SK-N-SH treated with all-trans-retinoic acid at 6 μM for 48 hours (cell line): ENCODE data around the gene LHFPL6.

ENCODE experiments used
- ATAC-seq: fragments of 200-7000 bp; cut with Tn5 transposase; 3 replicates; pipeline ENCODE4 v1.9.1; 2020; ENCODE audit warnings: mild to moderate bottlenecking, moderate library complexity
- ARNTL ChIP-seq: fragments of 450-650 bp; formaldehyde crosslinking; IDR thresholded peaks from 2 replicates; pipeline ENCODE4 v1.5.0; 2020; ENCODE audit warnings: low read depth, mild to moderate bottlenecking, moderate library complexity, borderline replicate concordance
- BACH2 ChIP-seq: fragments of 250-450 bp; sonication (Bioruptor Pico); IDR thresholded peaks from 2 replicates; pipeline ENCODE4 v1.9.0; 2021; ENCODE audit warnings: mild to moderate bottlenecking, borderline replicate concordance
- CREB5 ChIP-seq: fragments of 250-450 bp; sonication (Bioruptor Pico); IDR thresholded peaks from 2 replicates; pipeline ENCODE4 v1.5.1; 2020; ENCODE audit warnings: low read depth, mild to moderate bottlenecking, moderate library complexity
- ESRRG ChIP-seq: fragments of 250-450 bp; sonication (Bioruptor Pico); IDR thresholded peaks from 2 replicates; pipeline ENCODE4 v1.6.1; 2021; ENCODE audit warnings: mild to moderate bottlenecking
- GLIS3 ChIP-seq: fragments of 250-450 bp; sonication (Bioruptor Pico); IDR thresholded peaks from 2 replicates; pipeline ENCODE4 v1.5.0; 2020; ENCODE audit warnings: mild to moderate bottlenecking, moderate library complexity
- ISL1 ChIP-seq: fragments of 250-450 bp; sonication (Bioruptor Pico); IDR thresholded peaks from 2 replicates; pipeline ENCODE4 v2.1.2; 2022; ENCODE audit warnings: mild to moderate bottlenecking, moderate library complexity
- OSR1 ChIP-seq: fragments of 250-450 bp; sonication (Bioruptor Pico); IDR thresholded peaks from 2 replicates; pipeline ENCODE4 v1.8.0; 2022; ENCODE audit warnings: moderate library complexity, mild to moderate bottlenecking, inconsistent platforms
- PATZ1 ChIP-seq: fragments of 250-450 bp; sonication (Bioruptor Pico); IDR thresholded peaks from 2 replicates; pipeline ENCODE4 v1.8.0; 2020; ENCODE audit warnings: mild to moderate bottlenecking, moderate library complexity, borderline replicate concordance
- POU6F1 ChIP-seq: fragments of 250-450 bp; sonication (Bioruptor Pico); IDR thresholded peaks from 2 replicates; pipeline ENCODE4 v1.8.0; 2021; ENCODE audit warnings: low read depth, mild to moderate bottlenecking, moderate library complexity, borderline replicate concordance
- RARB ChIP-seq: fragments of 250-450 bp; sonication (Bioruptor Pico); IDR thresholded peaks from 2 replicates; pipeline ENCODE4 v1.8.0; 2021; ENCODE audit warnings: mild to moderate bottlenecking, moderate library complexity
- SNAI2 ChIP-seq: fragments of 250-450 bp; sonication (Bioruptor Pico); IDR thresholded peaks from 2 replicates; pipeline ENCODE4 v1.5.0; 2020; ENCODE audit warnings: mild to moderate bottlenecking, moderate library complexity
- TCF4 ChIP-seq: fragments of 250-450 bp; sonication (Bioruptor Pico); IDR thresholded peaks from 2 replicates; pipeline ENCODE4 v1.8.0; 2021; ENCODE audit warnings: mild to moderate bottlenecking, moderate library complexity, borderline replicate concordance
- TOX ChIP-seq: fragments of 250-450 bp; sonication (Bioruptor Pico); IDR thresholded peaks from 2 replicates; pipeline ENCODE4 v1.8.0; 2021; ENCODE audit warnings: mild to moderate bottlenecking, moderate library complexity, borderline replicate concordance
- ZC3H10 ChIP-seq: fragments of 250-450 bp; sonication (Bioruptor Pico); IDR thresholded peaks from 2 replicates; pipeline ENCODE4 v1.5.1; 2021; ENCODE audit warnings: mild to moderate bottlenecking, moderate library complexity
- ZFP3 ChIP-seq: fragments of 250-450 bp; sonication (Bioruptor Pico); IDR thresholded peaks from 2 replicates; pipeline ENCODE4 v1.5.0; 2020; ENCODE audit warnings: mild to moderate bottlenecking, moderate library complexity
- ZFP30 ChIP-seq: fragments of 450-650 bp; formaldehyde crosslinking; IDR thresholded peaks from 2 replicates; pipeline ENCODE4 v1.5.0; 2022; ENCODE audit warnings: mild to moderate bottlenecking, moderate library complexity
- ZNF565 ChIP-seq: fragments of 450-650 bp; formaldehyde crosslinking; conservative IDR thresholded peaks from 2 replicates; pipeline ENCODE4 v1.5.0; 2020; ENCODE audit warnings: low read depth, mild to moderate bottlenecking, moderate library complexity
- ZNF70 ChIP-seq: fragments of 450-650 bp; formaldehyde crosslinking; IDR thresholded peaks from 2 replicates; pipeline ENCODE4 v1.5.0; 2020; ENCODE audit warnings: mild to moderate bottlenecking, moderate library complexity
- ZNF8 ChIP-seq: fragments of 450-650 bp; formaldehyde crosslinking; IDR thresholded peaks from 2 replicates; pipeline ENCODE4 v1.5.0; 2020; ENCODE audit warnings: mild to moderate bottlenecking, moderate library complexity
- TF ChIP-seq, protein P1 (sequence below): fragments of 250-450 bp; sonication (Bioruptor Pico); IDR thresholded peaks from 2 replicates; pipeline ENCODE4 v1.5.1; 2021; ENCODE audit warnings: mild to moderate bottlenecking, moderate library complexity
- TF ChIP-seq, protein P2 (sequence below): fragments of 250-450 bp; sonication (Bioruptor Pico); IDR thresholded peaks from 2 replicates; pipeline ENCODE4 v1.5.0; 2020; ENCODE audit warnings: mild to moderate bottlenecking, moderate library complexity

LHFPL6 gene

GRCh38 chr13:39575641-39576238, 27.3 kb downstream of the LHFPL6 start:
- ATAC-seq: no peak
- no peak for TF ChIP-seq RARB

DNA sequence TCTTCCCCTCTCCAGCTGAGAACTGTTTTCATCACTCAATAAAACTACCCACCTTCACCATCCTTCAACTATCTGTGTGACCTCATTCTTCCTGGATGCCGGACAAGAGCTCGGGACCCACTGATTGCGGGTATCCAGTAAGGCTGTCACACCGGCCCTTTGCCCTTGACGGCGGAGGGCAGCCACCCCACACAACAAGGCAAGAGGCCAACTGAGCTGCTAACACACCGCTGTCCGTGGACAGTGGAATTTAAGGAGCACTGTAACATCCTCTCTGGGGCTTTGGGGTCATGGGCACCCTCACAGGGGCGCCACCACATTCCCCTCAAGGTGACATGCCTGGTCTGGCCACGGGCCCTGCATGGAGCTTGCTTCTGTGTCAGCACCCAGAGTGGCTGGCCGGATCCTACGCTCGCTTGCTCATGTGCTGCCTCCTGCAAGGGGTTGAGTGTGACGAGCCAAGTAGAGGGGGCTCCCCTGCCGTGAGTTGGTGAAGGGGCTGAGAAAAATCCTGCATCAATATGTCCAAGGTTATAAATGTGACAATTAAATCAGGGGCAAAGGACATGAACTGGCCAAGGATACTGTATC, 31.4 kb downstream of the LHFPL6 start:
- no peak for TF ChIP-seq CREB5 (CRISPR knock-in tag)
- no peak for TF ChIP-seq ZNF70 (CRISPR knock-in tag)
- no peak for TF ChIP-seq ISL1 (CRISPR knock-in tag)
- no peak for TF ChIP-seq ZFP30 (CRISPR knock-in tag)
- TF ChIP-seq ZNF565 (CRISPR knock-in tag): no peak
- TF ChIP-seq ZNF8 (CRISPR knock-in tag): no peak
- TF ChIP-seq BACH2 (CRISPR knock-in tag): no peak
- no peak for TF ChIP-seq PATZ1 (CRISPR knock-in tag)
- TF ChIP-seq TCF4 (CRISPR knock-in tag): no peak
- TF ChIP-seq, protein P1, sequence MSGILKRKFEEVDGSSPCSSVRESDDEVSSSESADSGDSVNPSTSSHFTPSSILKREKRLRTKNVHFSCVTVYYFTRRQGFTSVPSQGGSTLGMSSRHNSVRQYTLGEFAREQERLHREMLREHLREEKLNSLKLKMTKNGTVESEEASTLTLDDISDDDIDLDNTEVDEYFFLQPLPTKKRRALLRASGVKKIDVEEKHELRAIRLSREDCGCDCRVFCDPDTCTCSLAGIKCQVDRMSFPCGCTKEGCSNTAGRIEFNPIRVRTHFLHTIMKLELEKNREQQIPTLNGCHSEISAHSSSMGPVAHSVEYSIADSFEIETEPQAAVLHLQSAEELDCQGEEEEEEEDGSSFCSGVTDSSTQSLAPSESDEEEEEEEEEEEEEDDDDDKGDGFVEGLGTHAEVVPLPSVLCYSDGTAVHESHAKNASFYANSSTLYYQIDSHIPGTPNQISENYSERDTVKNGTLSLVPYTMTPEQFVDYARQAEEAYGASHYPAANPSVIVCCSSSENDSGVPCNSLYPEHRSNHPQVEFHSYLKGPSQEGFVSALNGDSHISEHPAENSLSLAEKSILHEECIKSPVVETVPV: no peak
- no peak for TF ChIP-seq POU6F1 (CRISPR knock-in tag)
- TF ChIP-seq ZC3H10: no peak
- no peak for TF ChIP-seq ESRRG
- no peak for TF ChIP-seq ZFP3
- TF ChIP-seq GLIS3 (CRISPR knock-in tag): no peak
- TF ChIP-seq, protein P2, sequence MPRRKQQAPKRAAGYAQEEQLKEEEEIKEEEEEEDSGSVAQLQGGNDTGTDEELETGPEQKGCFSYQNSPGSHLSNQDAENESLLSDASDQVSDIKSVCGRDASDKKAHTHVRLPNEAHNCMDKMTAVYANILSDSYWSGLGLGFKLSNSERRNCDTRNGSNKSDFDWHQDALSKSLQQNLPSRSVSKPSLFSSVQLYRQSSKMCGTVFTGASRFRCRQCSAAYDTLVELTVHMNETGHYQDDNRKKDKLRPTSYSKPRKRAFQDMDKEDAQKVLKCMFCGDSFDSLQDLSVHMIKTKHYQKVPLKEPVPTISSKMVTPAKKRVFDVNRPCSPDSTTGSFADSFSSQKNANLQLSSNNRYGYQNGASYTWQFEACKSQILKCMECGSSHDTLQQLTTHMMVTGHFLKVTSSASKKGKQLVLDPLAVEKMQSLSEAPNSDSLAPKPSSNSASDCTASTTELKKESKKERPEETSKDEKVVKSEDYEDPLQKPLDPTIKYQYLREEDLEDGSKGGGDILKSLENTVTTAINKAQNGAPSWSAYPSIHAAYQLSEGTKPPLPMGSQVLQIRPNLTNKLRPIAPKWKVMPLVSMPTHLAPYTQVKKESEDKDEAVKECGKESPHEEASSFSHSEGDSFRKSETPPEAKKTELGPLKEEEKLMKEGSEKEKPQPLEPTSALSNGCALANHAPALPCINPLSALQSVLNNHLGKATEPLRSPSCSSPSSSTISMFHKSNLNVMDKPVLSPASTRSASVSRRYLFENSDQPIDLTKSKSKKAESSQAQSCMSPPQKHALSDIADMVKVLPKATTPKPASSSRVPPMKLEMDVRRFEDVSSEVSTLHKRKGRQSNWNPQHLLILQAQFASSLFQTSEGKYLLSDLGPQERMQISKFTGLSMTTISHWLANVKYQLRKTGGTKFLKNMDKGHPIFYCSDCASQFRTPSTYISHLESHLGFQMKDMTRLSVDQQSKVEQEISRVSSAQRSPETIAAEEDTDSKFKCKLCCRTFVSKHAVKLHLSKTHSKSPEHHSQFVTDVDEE (CRISPR knock-in tag): no peak
- no peak for TF ChIP-seq OSR1 (CRISPR knock-in tag)
- no peak for TF ChIP-seq SNAI2
- TF ChIP-seq ARNTL (CRISPR knock-in tag): no peak
- ATAC-seq: no peak

DNA sequence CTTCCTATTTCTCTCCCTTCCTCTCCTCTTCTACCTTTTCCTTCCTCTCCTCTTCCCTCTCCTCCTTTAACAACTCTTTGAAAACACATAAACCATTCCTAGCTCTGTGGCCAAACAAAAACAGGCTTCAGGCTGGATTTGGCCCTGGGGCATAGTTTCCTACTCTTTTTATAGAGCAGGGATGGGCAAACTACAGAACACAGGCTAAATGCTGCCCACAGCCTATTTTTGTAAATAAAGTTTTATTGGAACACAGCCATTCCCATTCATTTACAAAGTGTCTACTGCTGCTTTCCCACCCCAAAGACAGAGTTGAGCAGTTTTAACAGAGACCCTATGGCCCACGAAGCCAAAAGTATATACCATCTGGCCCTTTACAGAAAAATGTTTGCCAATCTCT, 35.4 kb downstream of the LHFPL6 start:
- TF ChIP-seq ZNF8 (CRISPR knock-in tag): no peak
- TF ChIP-seq RARB: no peak
- TF ChIP-seq ISL1 (CRISPR knock-in tag): no peak
- TF ChIP-seq, protein P1: no peak
- TF ChIP-seq CREB5 (CRISPR knock-in tag): no peak
- TF ChIP-seq TOX (CRISPR knock-in tag): no peak
- no peak for TF ChIP-seq TCF4 (CRISPR knock-in tag)
- no peak for TF ChIP-seq SNAI2
- no peak for TF ChIP-seq ARNTL (CRISPR knock-in tag)
- no peak for TF ChIP-seq PATZ1 (CRISPR knock-in tag)
- no peak for TF ChIP-seq ZFP3
- TF ChIP-seq OSR1 (CRISPR knock-in tag): no peak
- TF ChIP-seq ZFP30 (CRISPR knock-in tag): no peak
- ATAC-seq: no peak
